ENCODE data around the gene CLEC16A.
"Not testable (repeated sequence)": the region's sequence is repeated elsewhere in the genome, so short reads cannot be mapped to it uniquely, and the experiment has no call there.

Gene CLEC16A

GRCh38 chr16:11088074-11088730, 143.8 kb downstream of the CLEC16A start:
- no peak for DNase-seq

- no peak for DNase-seq
Measured at GRCh38 chr16:11088831-11089230, 144.5 kb downstream of the CLEC16A start.

- no peak for DNase-seq
Measured at GRCh38 chr16:11089504-11090124, 145.2 kb downstream of the CLEC16A start.

- no peak for DNase-seq
Measured at GRCh38 chr16:11090232-11090631, 145.9 kb downstream of the CLEC16A start.

- no peak for DNase-seq
Measured at GRCh38 chr16:11091021-11091785, 146.8 kb downstream of the CLEC16A start.

GRCh38 chr16:11092788-11093571, 148.6 kb downstream of the CLEC16A start:
- no peak for DNase-seq

GRCh38 chr16:11093572-11094074, 149.3 kb downstream of the CLEC16A start:
- DNase-seq: no peak

- no peak for DNase-seq
Measured at GRCh38 chr16:11094075-11094856, 149.9 kb downstream of the CLEC16A start.

GRCh38 chr16:11094857-11095565, 150.6 kb downstream of the CLEC16A start:
- no peak for DNase-seq

- no peak for DNase-seq
Measured at GRCh38 chr16:11095935-11096334, 151.6 kb downstream of the CLEC16A start.

- DNase-seq: no peak
Measured at GRCh38 chr16:11097094-11097786, 152.9 kb downstream of the CLEC16A start.

- no peak for DNase-seq
Measured at GRCh38 chr16:11097787-11098167, 153.4 kb downstream of the CLEC16A start.

GRCh38 chr16:11098601-11099390, 154.4 kb downstream of the CLEC16A start:
- DNase-seq: no peak

GRCh38 chr16:11099672-11100205, 155.4 kb downstream of the CLEC16A start:
- no peak for DNase-seq

GRCh38 chr16:11100239-11100750, 155.9 kb downstream of the CLEC16A start:
- DNase-seq: no peak

GRCh38 chr16:11101283-11101682, 156.9 kb downstream of the CLEC16A start:
- DNase-seq: no peak

- DNase-seq: no peak
Measured at GRCh38 chr16:11101695-11102522, 157.5 kb downstream of the CLEC16A start.

GRCh38 chr16:11102523-11102898, 158.1 kb downstream of the CLEC16A start:
- no peak for DNase-seq

- DNase-seq: not testable (repeated sequence)
Measured at GRCh38 chr16:11103301-11103700, 158.9 kb downstream of the CLEC16A start.

Measured in NCI-H2107 (cell line).